ENCODE results near the gene KLHL29. TPM values are rescaled to one million over a fixed set of nuclear protein-coding genes. Genes with fewer than 3 reads are reported as not detected.

The KLHL29 gene
- total and polyA plus RNA-seq, 2 experiments from 2014 or later: 1.5 to 6.5 TPM

- Mint-ChIP-seq H3K27me3 (ENCODE audit: insufficient read depth, low read depth, poor library complexity) (peaks cover 11% of the 10 kb centered on the region), H3K4me3 (no peak overlapping the region), H3K9me3 (peaks cover 6% of the 10 kb centered on the region), H3K27ac (no peak overlapping the region), H3K4me1 (peaks cover 7% of the 10 kb centered on the region), H3K36me3 (ENCODE audit: low read depth) (peaks cover 5% of the 10 kb centered on the region; the same call in 1 of the 3 replicates)
- no peaks in the 10 kb centered on the region for H4K20me1 ChIP-seq (replicated peaks; ENCODE audit: insufficient read depth)
- DNase-seq (ENCODE audit: low spot score) (no peak), ATAC-seq (no peak)
- H3K79me2 ChIP-seq (replicated peaks; ENCODE audit: insufficient read depth): no peaks in the 10 kb centered on the region
- H3F3A ChIP-seq (replicated peaks; ENCODE audit: low read depth): no peaks in the 10 kb centered on the region
- no peak overlapping the region for H3K4me3 ChIP-seq
- no peak for TF ChIP-seq JUNB (IDR thresholded peaks at IDR 0.05; ENCODE audit: unreplicated experiment)
- TF ChIP-seq POLR2AphosphoS5 (IDR thresholded peaks at IDR 0.05; ENCODE audit: low read depth): no peak
- no peak for TF ChIP-seq ETS1 (IDR thresholded peaks at IDR 0.05)
- no peak for TF ChIP-seq NANOG (IDR thresholded peaks at IDR 0.05; ENCODE audit: borderline replicate concordance)
- no peak for TF ChIP-seq CREB1 (CRISPR knock-in tag; IDR thresholded peaks at IDR 0.05; ENCODE audit: low read depth)
- no peak for TF ChIP-seq ZNF114 (CRISPR knock-in tag; IDR thresholded peaks at IDR 0.05)
- no peak for TF ChIP-seq CTCF (conservative IDR thresholded peaks at IDR 0.05; ENCODE audit: low read depth in 2 of 2)
- TF ChIP-seq ZNF462 (CRISPR knock-in tag; IDR thresholded peaks at IDR 0.05): no peak
- TF ChIP-seq REST (IDR thresholded peaks at IDR 0.05; ENCODE audit: unreplicated experiment): no peak
- no peak for TF ChIP-seq EZH2phosphoT487 (IDR thresholded peaks at IDR 0.05; ENCODE audit: unreplicated experiment)
- TF ChIP-seq EZH2 (IDR thresholded peaks at IDR 0.05; ENCODE audit: low read depth, unreplicated experiment): no peak
- TF ChIP-seq ZNF331 (CRISPR knock-in tag; IDR thresholded peaks at IDR 0.05; ENCODE audit: low read depth): no peak
- TF ChIP-seq STAT1 (IDR thresholded peaks at IDR 0.05; ENCODE audit: unreplicated experiment): no peak
- H2AFZ ChIP-seq: no peak overlapping the region
- H3K36me3 ChIP-seq (ENCODE audit: insufficient read depth): no peaks in the 10 kb centered on the region
- H3K4me2 ChIP-seq: no peak overlapping the region
- H3K27me3 ChIP-seq (ENCODE audit: insufficient read depth): no peaks in the 10 kb centered on the region
- no peaks in the 10 kb centered on the region for H3K4me1 ChIP-seq (ENCODE audit: insufficient read depth)
- H3K9me2 ChIP-seq (ENCODE audit: insufficient read depth): no peaks in the 10 kb centered on the region
- no peak overlapping the region for H3K27ac ChIP-seq (ENCODE audit: low read depth)
Observed at GRCh38 chr2:23677836-23678235, 292.9 kb downstream of the KLHL29 start.
